ENCODE data around the gene TNIP2. TPM values are rescaled to one million over a fixed set of nuclear protein-coding genes. Genes with fewer than 3 reads are reported as not detected.

TNIP2 gene
- total and polyA plus RNA-seq, 12 donors = 12.6 to 33.7 (median 18.4) TPM

- Histone ChIP-seq H3K4me1 (no peaks in the 10 kb centered on the region), H3K4me3 (no peak overlapping the region), H3K27ac (no peak overlapping the region), H3K36me3 (peaks cover 0 to 94% (median 26%) of the 10 kb centered on the region in 9 donors), H3K9me3 (no peaks in the 10 kb centered on the region), H3K27me3 (no peaks in the 10 kb centered on the region)
- intact Hi-C loops (cut with DNase I) = no loop called here
- no peak for TF ChIP-seq CTCF (IDR thresholded peaks at IDR 0.05)
- no peak for DNase-seq
- WGBS, 2 donors = 82 to 87% methylated on average over 11 of the region's 11 CpGs
- peak in 1 of 8 donors; percentile 26 for ATAC-seq
These were observed 34.5 kb downstream of the TNIP2 start for GRCh38 chr4:2721586-2721985.

DNA sequence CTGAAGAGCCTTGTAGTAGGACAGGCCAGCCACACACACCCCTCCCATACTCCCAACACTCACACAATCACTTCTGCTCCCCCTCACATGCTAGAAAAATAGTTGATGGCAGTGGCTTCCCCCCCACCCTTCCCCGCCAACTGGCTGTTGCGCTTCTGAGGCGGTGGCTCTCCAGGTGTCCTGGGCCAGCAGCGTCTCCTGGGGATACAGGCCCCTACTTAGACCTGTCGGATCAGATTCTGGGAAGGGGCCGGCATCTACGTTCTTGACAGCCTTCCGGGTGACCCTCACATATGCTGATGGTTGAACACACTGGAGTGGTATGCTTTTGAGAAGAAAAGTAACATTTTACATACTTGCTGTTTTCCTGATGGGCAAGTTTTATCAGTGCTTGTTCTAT lies 39.9 kb downstream of the TNIP2 start:
- Histone ChIP-seq H3K36me3 (peaks cover 0 to 70% (median 25%) of the 10 kb centered on the region in 9 donors), H3K4me1 (peaks cover 10 to 32% (median 26%) of the 10 kb centered on the region in 9 donors), H3K4me3 (no peak overlapping the region), H3K27me3 (no peaks in the 10 kb centered on the region), H3K27ac (no peak overlapping the region), H3K9me3 (no peaks in the 10 kb centered on the region)
- DNase-seq (no peak), ATAC-seq (no peak)
- WGBS, 2 donors = 89 to 95% methylated on average over 8 of the region's 8 CpGs
- intact Hi-C loops (cut with DNase I) = no loop called here
- TF ChIP-seq CTCF (IDR thresholded peaks at IDR 0.05) = no peak

DNA sequence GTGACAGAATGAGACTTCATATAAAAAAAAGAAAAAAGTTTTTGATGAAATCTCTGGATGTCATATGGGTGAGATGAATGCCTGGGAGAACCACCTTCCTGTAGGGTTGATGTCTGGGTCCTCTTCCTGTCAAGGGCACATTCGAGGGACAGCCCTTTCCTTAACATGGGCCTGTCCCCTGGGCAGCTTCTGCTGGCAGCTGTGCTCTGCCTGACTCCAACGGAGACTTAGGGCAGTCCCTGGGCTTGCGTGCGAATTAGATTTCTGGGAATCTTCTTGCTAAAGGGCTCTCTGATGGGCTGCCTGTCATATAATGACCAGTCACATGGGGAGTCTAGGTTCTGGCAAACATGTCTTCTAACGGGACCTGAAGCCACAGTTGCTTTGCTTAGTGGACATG lies 40.7 kb downstream of the TNIP2 start:
- H3K27ac ChIP-seq = peak overlapping the region in 6 of 10 donors; percentile 55 to 90 (median 78)
- intact Hi-C loops (cut with DNase I) = no loop called here

DNA sequence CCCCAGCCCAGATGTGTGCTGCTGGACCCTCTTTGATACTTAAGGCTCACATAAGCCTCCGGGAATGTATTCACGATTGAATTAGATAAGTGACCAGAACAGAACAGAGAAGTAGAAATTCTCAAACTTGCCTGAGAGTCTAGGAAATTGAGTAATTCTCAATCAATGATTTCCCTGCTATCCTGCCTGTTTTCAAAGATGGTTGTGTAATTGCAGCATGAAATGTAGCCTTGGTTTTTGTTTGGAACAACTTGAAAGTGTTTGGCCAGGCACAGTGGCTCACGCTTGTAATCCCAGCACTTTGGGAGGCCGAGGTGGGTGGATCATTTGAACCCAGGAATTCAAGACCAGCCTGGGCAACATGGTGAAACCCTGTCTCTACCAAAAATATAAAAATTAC lies 41.2 kb downstream of the TNIP2 start:
- Histone ChIP-seq H3K27me3 (no peaks in the 10 kb centered on the region), H3K4me1 (peaks cover 10 to 32% (median 26%) of the 10 kb centered on the region in 9 donors), H3K9me3 (no peaks in the 10 kb centered on the region), H3K36me3 (peaks cover 0 to 63% (median 16%) of the 10 kb centered on the region in 9 donors), H3K4me3 (no peak overlapping the region), H3K27ac (peak overlapping the region in 9 of 10 donors; percentile 38 to 90 (median 74))
- ATAC-seq (peak in 2 of 8 donors; percentile 4 to 5), DNase-seq (no peak)
- no peak for TF ChIP-seq CTCF (IDR thresholded peaks at IDR 0.05)
- intact Hi-C loops (cut with DNase I) = no loop called here
- WGBS, 2 donors = 59 to 61% methylated on average over 4 of the region's 4 CpGs

More for the DNA sequence above, 40.7 kb downstream of the TNIP2 start:
- WGBS, 2 donors = 80 to 85% methylated on average over 5 of the region's 5 CpGs
- no peak overlapping the region for H3K4me3 ChIP-seq
- H3K27me3 ChIP-seq = no peaks in the 10 kb centered on the region
- DNase-seq (no peak), ATAC-seq (no peak)
- no peaks in the 10 kb centered on the region for H3K9me3 ChIP-seq
- H3K36me3 ChIP-seq = peaks cover 0 to 63% (median 21%) of the 10 kb centered on the region in 9 donors
- TF ChIP-seq CTCF (IDR thresholded peaks at IDR 0.05) = no peak
- H3K4me1 ChIP-seq = peaks cover 10 to 32% (median 26%) of the 10 kb centered on the region in 9 donors
